ENCODE results near the gene EIF4E2.

- TF ChIP-seq CTCF (IDR thresholded peaks at IDR 0.05; ENCODE audit: extremely low read depth in 1 of 2, insufficient read depth in 1 of 2, low read depth in 1 of 2, low read length in 2 of 2) (no peak), POLR2AphosphoS5 (IDR thresholded peaks at IDR 0.05; ENCODE audit: insufficient read depth, low read depth, low read length) (no peak), POLR2A (IDR thresholded peaks at IDR 0.05; ENCODE audit: low read depth, low read length) (no peak), MAX (IDR thresholded peaks at IDR 0.05; ENCODE audit: insufficient read depth, insufficient read length) (no peak), FOS (IDR thresholded peaks at IDR 0.05; ENCODE audit: borderline replicate concordance, insufficient read depth, low read length) (no peak), EZH2 (IDR thresholded peaks at IDR 0.05; ENCODE audit: borderline replicate concordance, low read depth, low read length, severe bottlenecking) (no peak), MYC (IDR thresholded peaks at IDR 0.05; ENCODE audit: low read depth, low read length) (no peak)
Observed at GRCh38 chr2:232537499-232537898, 13.0 kb upstream of the EIF4E2 start.

Measured in endothelial cell of umbilical vein (primary cell).